SK-N-SH treated with all-trans-retinoic acid at 6 μM for 48 hours (cell line): ENCODE results near the gene ME3.

Experiments
- ATAC-seq: fragments of 200-7000 bp; cut with Tn5 transposase; 3 replicates; pipeline ENCODE4 v1.9.1; 2020; ENCODE audit warnings: mild to moderate bottlenecking, moderate library complexity
- ARNTL ChIP-seq: fragments of 450-650 bp; formaldehyde crosslinking; IDR thresholded peaks from 2 replicates; pipeline ENCODE4 v1.5.0; 2020; ENCODE audit warnings: low read depth, mild to moderate bottlenecking, moderate library complexity, borderline replicate concordance
- BACH2 ChIP-seq: fragments of 250-450 bp; sonication (Bioruptor Pico); IDR thresholded peaks from 2 replicates; pipeline ENCODE4 v1.9.0; 2021; ENCODE audit warnings: mild to moderate bottlenecking, borderline replicate concordance
- CREB5 ChIP-seq: fragments of 250-450 bp; sonication (Bioruptor Pico); IDR thresholded peaks from 2 replicates; pipeline ENCODE4 v1.5.1; 2020; ENCODE audit warnings: low read depth, mild to moderate bottlenecking, moderate library complexity
- CSDC2 ChIP-seq: fragments of 250-450 bp; sonication (Bioruptor Pico); IDR thresholded peaks from 2 replicates; pipeline ENCODE4 v1.5.0; 2020; ENCODE audit warnings: mild to moderate bottlenecking, moderate library complexity
- ESRRG ChIP-seq: fragments of 250-450 bp; sonication (Bioruptor Pico); IDR thresholded peaks from 2 replicates; pipeline ENCODE4 v1.6.1; 2021; ENCODE audit warnings: mild to moderate bottlenecking
- ISL1 ChIP-seq: fragments of 250-450 bp; sonication (Bioruptor Pico); IDR thresholded peaks from 2 replicates; pipeline ENCODE4 v2.1.2; 2022; ENCODE audit warnings: mild to moderate bottlenecking, moderate library complexity
- POU6F1 ChIP-seq: fragments of 250-450 bp; sonication (Bioruptor Pico); IDR thresholded peaks from 2 replicates; pipeline ENCODE4 v1.8.0; 2021; ENCODE audit warnings: low read depth, mild to moderate bottlenecking, moderate library complexity, borderline replicate concordance
- PPARA ChIP-seq: fragments of 250-450 bp; sonication (Bioruptor Pico); IDR thresholded peaks from 2 replicates; pipeline ENCODE4 v1.5.0; 2020; ENCODE audit warnings: mild to moderate bottlenecking, borderline replicate concordance
- RARB ChIP-seq: fragments of 250-450 bp; sonication (Bioruptor Pico); IDR thresholded peaks from 2 replicates; pipeline ENCODE4 v1.8.0; 2021; ENCODE audit warnings: mild to moderate bottlenecking, moderate library complexity
- SNAI2 ChIP-seq: fragments of 250-450 bp; sonication (Bioruptor Pico); IDR thresholded peaks from 2 replicates; pipeline ENCODE4 v1.5.0; 2020; ENCODE audit warnings: mild to moderate bottlenecking, moderate library complexity
- TOX ChIP-seq: fragments of 250-450 bp; sonication (Bioruptor Pico); IDR thresholded peaks from 2 replicates; pipeline ENCODE4 v1.8.0; 2021; ENCODE audit warnings: mild to moderate bottlenecking, moderate library complexity, borderline replicate concordance
- TSHZ2 ChIP-seq: fragments of 250-450 bp; sonication (Bioruptor Pico); IDR thresholded peaks from 2 replicates; pipeline ENCODE4 v1.5.0; 2020; ENCODE audit warnings: mild to moderate bottlenecking, moderate library complexity
- ZFP30 ChIP-seq: fragments of 450-650 bp; formaldehyde crosslinking; IDR thresholded peaks from 2 replicates; pipeline ENCODE4 v1.5.0; 2022; ENCODE audit warnings: mild to moderate bottlenecking, moderate library complexity
- ZNF565 ChIP-seq: fragments of 450-650 bp; formaldehyde crosslinking; conservative IDR thresholded peaks from 2 replicates; pipeline ENCODE4 v1.5.0; 2020; ENCODE audit warnings: low read depth, mild to moderate bottlenecking, moderate library complexity
- ZNF70 ChIP-seq: fragments of 450-650 bp; formaldehyde crosslinking; IDR thresholded peaks from 2 replicates; pipeline ENCODE4 v1.5.0; 2020; ENCODE audit warnings: mild to moderate bottlenecking, moderate library complexity
- TF ChIP-seq, protein P1 (sequence below): fragments of 250-450 bp; sonication (Bioruptor Pico); IDR thresholded peaks from 2 replicates; pipeline ENCODE4 v1.5.1; 2021; ENCODE audit warnings: mild to moderate bottlenecking, moderate library complexity

The ME3 gene

DNA sequence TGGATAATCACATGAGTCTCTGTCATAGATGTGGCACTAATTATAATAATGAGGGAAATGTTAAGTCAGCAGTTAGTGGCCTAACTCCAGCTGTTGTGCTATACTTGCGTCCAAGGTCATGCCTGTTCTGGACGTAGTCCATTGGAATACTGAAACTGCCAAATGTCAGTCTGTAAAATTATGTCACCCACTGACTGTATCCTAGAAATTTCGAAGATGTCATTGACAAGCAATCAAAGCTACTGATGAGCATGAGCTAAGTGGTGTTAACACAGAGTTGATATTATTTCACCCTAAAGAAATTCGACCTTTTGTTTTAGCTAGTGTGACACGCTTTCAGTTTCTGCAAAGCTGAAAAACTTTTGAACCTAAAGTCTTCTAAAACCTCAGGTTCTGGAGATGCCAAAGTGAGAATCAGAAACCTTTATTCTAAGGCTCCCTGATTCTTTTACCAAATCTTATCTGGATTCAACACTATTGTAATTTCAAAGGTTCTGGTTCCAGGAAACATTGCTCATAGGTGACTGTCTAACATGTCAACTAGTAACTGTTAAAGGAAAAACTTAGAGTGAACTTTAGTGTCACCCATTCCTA is 14.9 kb upstream of the ME3 start:
- ATAC-seq: no peak
- TF ChIP-seq BACH2 (CRISPR knock-in tag): no peak
- TF ChIP-seq ESRRG (CRISPR knock-in tag): no peak
- no peak for TF ChIP-seq ARNTL (CRISPR knock-in tag)
- TF ChIP-seq RARB (CRISPR knock-in tag): no peak
- TF ChIP-seq, protein P1, sequence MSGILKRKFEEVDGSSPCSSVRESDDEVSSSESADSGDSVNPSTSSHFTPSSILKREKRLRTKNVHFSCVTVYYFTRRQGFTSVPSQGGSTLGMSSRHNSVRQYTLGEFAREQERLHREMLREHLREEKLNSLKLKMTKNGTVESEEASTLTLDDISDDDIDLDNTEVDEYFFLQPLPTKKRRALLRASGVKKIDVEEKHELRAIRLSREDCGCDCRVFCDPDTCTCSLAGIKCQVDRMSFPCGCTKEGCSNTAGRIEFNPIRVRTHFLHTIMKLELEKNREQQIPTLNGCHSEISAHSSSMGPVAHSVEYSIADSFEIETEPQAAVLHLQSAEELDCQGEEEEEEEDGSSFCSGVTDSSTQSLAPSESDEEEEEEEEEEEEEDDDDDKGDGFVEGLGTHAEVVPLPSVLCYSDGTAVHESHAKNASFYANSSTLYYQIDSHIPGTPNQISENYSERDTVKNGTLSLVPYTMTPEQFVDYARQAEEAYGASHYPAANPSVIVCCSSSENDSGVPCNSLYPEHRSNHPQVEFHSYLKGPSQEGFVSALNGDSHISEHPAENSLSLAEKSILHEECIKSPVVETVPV (CRISPR knock-in tag): no peak
- TF ChIP-seq ZNF565 (CRISPR knock-in tag): no peak
- TF ChIP-seq CREB5 (CRISPR knock-in tag): no peak
- no peak for TF ChIP-seq CSDC2 (CRISPR knock-in tag)
- no peak for TF ChIP-seq POU6F1
- no peak for TF ChIP-seq TOX (CRISPR knock-in tag)
- TF ChIP-seq ZNF70 (CRISPR knock-in tag): no peak

DNA sequence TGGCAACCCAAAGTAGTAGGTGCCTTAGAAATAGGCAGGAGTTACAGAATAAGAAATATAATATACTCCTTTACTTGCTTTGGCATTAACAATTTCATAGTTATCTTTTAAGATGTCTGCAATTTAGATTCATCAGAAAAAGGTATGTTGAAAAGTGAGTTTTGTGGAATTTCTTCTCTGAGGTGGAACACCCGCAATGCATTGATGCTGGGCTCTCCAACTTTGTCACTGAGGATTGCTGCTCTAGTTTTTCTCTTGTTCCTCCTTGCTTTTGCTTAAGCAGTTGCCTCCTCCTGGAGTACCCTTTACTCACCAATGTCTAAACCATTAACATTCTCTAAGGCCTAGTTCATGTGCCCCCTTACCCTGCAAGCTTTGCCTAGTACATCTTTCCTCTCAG is 14.1 kb upstream of the ME3 start:
- no peak for ATAC-seq
- TF ChIP-seq ZNF70 (CRISPR knock-in tag): no peak
- no peak for TF ChIP-seq PPARA (CRISPR knock-in tag)
- no peak for TF ChIP-seq ESRRG (CRISPR knock-in tag)

DNA sequence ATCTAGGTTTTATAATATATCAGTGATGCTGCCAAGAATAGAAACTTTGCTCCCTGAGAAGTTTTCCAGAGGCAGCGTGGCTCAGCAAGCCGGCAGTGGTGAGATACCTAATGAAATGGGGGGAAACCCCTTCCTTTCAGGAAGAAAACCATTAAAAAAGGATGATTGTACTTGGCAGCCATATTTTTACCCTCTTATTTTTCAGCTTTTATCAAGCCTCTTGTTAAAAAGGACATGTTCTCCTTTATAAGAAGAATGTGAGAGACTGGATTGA is 9.0 kb upstream of the ME3 start:
- no peak for TF ChIP-seq SNAI2 (CRISPR knock-in tag)
- peak; percentile 27; the same call in 1 of the 2 replicates for TF ChIP-seq ISL1 (CRISPR knock-in tag)
- TF ChIP-seq BACH2 (CRISPR knock-in tag): no peak
- ATAC-seq: peak; percentile 73

DNA sequence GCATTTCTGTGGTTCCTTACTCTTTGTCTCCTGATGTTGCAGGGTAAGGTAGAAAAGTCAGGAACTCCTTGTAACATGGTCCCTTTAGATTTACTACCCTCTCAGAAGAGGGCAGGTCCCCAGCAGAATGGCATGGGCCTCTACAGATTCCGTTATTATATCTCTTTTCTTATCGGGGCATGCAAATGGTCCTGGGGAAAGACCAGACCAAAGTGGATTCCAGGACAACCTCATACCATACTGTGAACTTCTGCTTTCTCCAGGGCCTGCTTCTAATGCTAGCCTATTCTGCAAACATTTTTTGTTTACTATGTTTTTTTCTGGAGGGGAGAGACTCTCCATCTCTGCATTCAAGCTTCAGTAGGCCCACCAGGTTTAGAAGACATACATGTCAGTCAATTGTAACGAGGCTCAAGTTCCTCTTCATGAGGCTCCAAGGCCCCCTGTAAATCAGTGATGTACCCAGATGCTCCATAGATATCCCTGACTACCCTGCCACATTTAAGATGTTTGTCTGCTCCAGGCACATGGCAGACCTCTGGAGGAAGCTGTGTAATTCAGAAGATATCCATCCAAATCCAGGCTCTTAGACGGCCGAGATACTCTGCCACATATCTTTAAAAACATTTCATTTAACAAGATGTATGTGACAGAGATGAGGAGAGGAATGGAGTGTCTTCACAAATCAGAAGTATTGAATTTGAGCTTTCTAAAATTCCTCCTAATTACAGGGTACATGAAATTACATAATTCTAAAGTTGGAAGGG is 8.5 kb upstream of the ME3 start:
- TF ChIP-seq ZFP30 (CRISPR knock-in tag) (no peak), ZNF70 (CRISPR knock-in tag) (no peak), ISL1 (CRISPR knock-in tag) (peak; percentile 67; the same call in 1 of the 2 replicates), CREB5 (CRISPR knock-in tag) (no peak), TSHZ2 (no peak), CSDC2 (CRISPR knock-in tag) (no peak)
- ATAC-seq: peak; percentile 77

DNA sequence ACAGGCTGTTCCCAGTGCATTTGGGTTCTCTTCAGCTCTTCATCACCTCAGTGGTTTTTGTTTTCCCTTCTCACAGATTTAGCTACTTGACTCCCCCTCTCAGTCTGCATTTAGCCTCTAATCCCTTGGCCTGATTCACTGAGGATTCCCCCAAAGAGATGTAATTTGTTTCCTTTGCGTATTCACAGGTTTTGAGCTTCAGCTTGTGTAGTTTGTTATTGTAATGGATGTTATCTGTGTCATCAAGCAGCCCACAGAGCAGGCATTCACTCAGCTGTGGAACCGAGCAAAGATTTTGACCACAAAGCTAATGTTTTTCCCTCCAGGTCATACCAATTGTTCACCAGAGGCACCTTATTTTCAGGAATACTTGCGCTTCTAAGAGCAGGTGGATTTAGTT is 6.4 kb upstream of the ME3 start:
- ATAC-seq: peak; percentile 12; the same call in 1 of the 3 replicates
- TF ChIP-seq ZNF565 (CRISPR knock-in tag) (no peak), TOX (CRISPR knock-in tag) (no peak), CREB5 (CRISPR knock-in tag) (no peak), ARNTL (CRISPR knock-in tag) (no peak), BACH2 (CRISPR knock-in tag) (no peak), TSHZ2 (no peak), RARB (CRISPR knock-in tag) (no peak)
- TF ChIP-seq, protein P1 (CRISPR knock-in tag): no peak
